ENCODE data around the gene LHFPL3. TPM values are rescaled to one million over a fixed set of nuclear protein-coding genes. Genes with fewer than 3 reads are reported as not detected.

Gene LHFPL3
- total and polyA plus RNA-seq, 12 donors, result 0.14 TPM; not detected in 11

DNA sequence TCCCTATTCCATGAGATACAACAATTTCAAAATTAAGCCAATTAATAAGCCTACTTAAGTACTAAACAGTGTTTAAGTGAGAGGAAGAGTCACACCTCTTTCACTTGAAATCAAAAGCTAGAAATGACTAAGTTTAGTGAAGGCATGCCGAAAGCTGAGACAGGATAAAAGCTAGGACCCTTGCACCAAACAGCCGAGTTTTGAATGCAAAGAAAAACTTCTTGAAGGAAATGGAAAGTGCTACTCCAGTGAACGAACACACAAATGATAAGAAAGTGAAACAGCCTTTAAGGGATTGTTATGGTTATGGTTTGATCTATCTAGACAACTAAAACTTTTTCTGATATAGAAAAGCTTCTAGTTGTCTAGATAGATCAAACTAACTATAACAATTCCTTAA is 550.2 kb downstream of the LHFPL3 start:
- TF ChIP-seq POLR2A (IDR thresholded peaks at IDR 0.05), result no peak
- TF ChIP-seq, protein P1, sequence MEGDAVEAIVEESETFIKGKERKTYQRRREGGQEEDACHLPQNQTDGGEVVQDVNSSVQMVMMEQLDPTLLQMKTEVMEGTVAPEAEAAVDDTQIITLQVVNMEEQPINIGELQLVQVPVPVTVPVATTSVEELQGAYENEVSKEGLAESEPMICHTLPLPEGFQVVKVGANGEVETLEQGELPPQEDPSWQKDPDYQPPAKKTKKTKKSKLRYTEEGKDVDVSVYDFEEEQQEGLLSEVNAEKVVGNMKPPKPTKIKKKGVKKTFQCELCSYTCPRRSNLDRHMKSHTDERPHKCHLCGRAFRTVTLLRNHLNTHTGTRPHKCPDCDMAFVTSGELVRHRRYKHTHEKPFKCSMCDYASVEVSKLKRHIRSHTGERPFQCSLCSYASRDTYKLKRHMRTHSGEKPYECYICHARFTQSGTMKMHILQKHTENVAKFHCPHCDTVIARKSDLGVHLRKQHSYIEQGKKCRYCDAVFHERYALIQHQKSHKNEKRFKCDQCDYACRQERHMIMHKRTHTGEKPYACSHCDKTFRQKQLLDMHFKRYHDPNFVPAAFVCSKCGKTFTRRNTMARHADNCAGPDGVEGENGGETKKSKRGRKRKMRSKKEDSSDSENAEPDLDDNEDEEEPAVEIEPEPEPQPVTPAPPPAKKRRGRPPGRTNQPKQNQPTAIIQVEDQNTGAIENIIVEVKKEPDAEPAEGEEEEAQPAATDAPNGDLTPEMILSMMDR (IDR thresholded peaks at IDR 0.05), result no peak
- H3K27me3 ChIP-seq, result no peaks in the 10 kb centered on the region
- intact Hi-C loops (cut with DNase I), result no loop called here
- no peak for DNase-seq
- no peak overlapping the region for H3K4me3 ChIP-seq
- H3K9me3 ChIP-seq (replicated peaks in 1 of 3), result no peaks in the 10 kb centered on the region
- H3K36me3 ChIP-seq (replicated peaks in 1 of 2), result no peaks in the 10 kb centered on the region
- no peak overlapping the region for H3K27ac ChIP-seq
- 76 to 83% (median 81%) methylated on average over 3 of the region's 3 CpGs for WGBS, 4 donors
- no peaks in the 10 kb centered on the region for H3K4me1 ChIP-seq (replicated peaks in 1 of 2)

GRCh38 chr7:104883248-104883717 is 554.9 kb downstream of the LHFPL3 start:
- no peaks in the 10 kb centered on the region for H3K36me3 ChIP-seq (replicated peaks in 1 of 2)
- H3K27me3 ChIP-seq, result no peaks in the 10 kb centered on the region
- H3K4me3 ChIP-seq, result no peak overlapping the region
- intact Hi-C loops (cut with DNase I), result no loop called here
- H3K4me1 ChIP-seq (replicated peaks in 1 of 2), result peaks cover 0 to 6% of the 10 kb centered on the region in 2 donors
- no peak overlapping the region for H3K27ac ChIP-seq
- no peak for DNase-seq
- WGBS, 4 donors, result 15 to 35% (median 27%) methylated on average over 6 of the region's 6 CpGs
- TF ChIP-seq, protein P1 (IDR thresholded peaks at IDR 0.05), result no peak
- TF ChIP-seq POLR2A (IDR thresholded peaks at IDR 0.05), result no peak
- no peaks in the 10 kb centered on the region for H3K9me3 ChIP-seq (replicated peaks in 1 of 3)

GRCh38 chr7:104883718-104884452 is 555.5 kb downstream of the LHFPL3 start:
- no peak for TF ChIP-seq POLR2A (IDR thresholded peaks at IDR 0.05)
- TF ChIP-seq, protein P1 (IDR thresholded peaks at IDR 0.05), result peak; percentile 76 to 88 (median 84)
- DNase-seq, result peak; percentile 84 to 94 (median 88)
- intact Hi-C loops (cut with DNase I), result loop anchor here in 1 of 2 donors (2.0 kb wide), 1 partner anchor 33 kb away; no protein-coding TSS in a partner anchor
- Histone ChIP-seq H3K9me3 (replicated peaks in 1 of 3) (no peaks in the 10 kb centered on the region), H3K27ac (peak overlapping the region in 2 of 5 donors; percentile 30 to 31), H3K27me3 (no peaks in the 10 kb centered on the region), H3K4me3 (no peak overlapping the region), H3K36me3 (replicated peaks in 1 of 2) (no peaks in the 10 kb centered on the region), H3K4me1 (replicated peaks in 1 of 2) (peaks cover 0 to 6% of the 10 kb centered on the region in 2 donors)
- WGBS, 4 donors, result 22 to 34% (median 28%) methylated on average over 13 to 17 of the region's 17 CpGs

DNA sequence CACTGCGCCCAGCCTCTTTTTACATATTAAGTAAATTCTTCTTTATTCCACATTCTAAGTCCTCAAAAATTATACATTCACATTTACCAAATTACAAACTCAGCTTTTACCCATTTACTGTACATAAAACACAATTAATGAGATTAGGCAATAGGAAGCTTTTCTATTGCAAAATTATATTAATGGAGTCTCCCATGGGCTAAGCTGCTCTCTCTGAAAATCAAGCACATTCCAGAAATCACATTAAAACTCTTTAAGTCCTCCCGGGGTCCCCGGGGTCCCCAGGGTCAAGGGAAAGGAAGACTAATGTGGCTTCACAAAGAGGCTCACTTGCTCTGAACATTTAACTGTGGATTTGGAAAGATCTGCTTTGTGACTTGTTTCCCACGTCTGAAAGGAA is 558.2 kb downstream of the LHFPL3 start:
- 45 to 60% (median 55%) methylated on average over 4 of the region's 4 CpGs for WGBS, 4 donors
- H3K27ac ChIP-seq, result no peak overlapping the region
- no peaks in the 10 kb centered on the region for H3K36me3 ChIP-seq (replicated peaks in 1 of 2)
- TF ChIP-seq POLR2A (IDR thresholded peaks at IDR 0.05), result no peak
- TF ChIP-seq, protein P1 (IDR thresholded peaks at IDR 0.05), result no peak
- no peak for DNase-seq
- H3K9me3 ChIP-seq (replicated peaks in 1 of 3), result no peaks in the 10 kb centered on the region
- H3K4me3 ChIP-seq, result no peak overlapping the region
- H3K4me1 ChIP-seq (replicated peaks in 1 of 2), result peaks cover 0 to 6% of the 10 kb centered on the region in 2 donors
- intact Hi-C loops (cut with DNase I), result no loop called here
- H3K27me3 ChIP-seq, result no peaks in the 10 kb centered on the region

All from adrenal gland (tissue), 12 donors.